ENCODE data around the gene PTPRK.
"Not testable (repeated sequence)": the region's sequence is repeated elsewhere in the genome, so short reads cannot be mapped to it uniquely, and the experiment has no call there.

The PTPRK gene

GRCh38 chr6:128437685-128438084, 82.7 kb downstream of the PTPRK start:
- no peak for FAIRE-seq

GRCh38 chr6:128434752-128435151, 85.6 kb downstream of the PTPRK start:
- not testable (repeated sequence) for FAIRE-seq

GRCh38 chr6:128432394-128432793, 88.0 kb downstream of the PTPRK start:
- FAIRE-seq: no peak

GRCh38 chr6:128427139-128427538, 93.3 kb downstream of the PTPRK start:
- no peak for FAIRE-seq

- FAIRE-seq: no peak
These were observed 94.5 kb downstream of the PTPRK start for GRCh38 chr6:128425856-128426255.

- FAIRE-seq: no peak
These were observed 97.5 kb downstream of the PTPRK start for GRCh38 chr6:128422871-128423270.

GRCh38 chr6:128422200-128422599, 98.2 kb downstream of the PTPRK start:
- no peak for FAIRE-seq

- FAIRE-seq: no peak
These were observed 98.6 kb downstream of the PTPRK start for GRCh38 chr6:128421788-128422187.

GRCh38 chr6:128417698-128418097, 102.7 kb downstream of the PTPRK start:
- FAIRE-seq: no peak

- no peak for FAIRE-seq
These were observed 105.0 kb downstream of the PTPRK start for GRCh38 chr6:128415387-128415786.

- FAIRE-seq: no peak
These were observed 105.5 kb downstream of the PTPRK start for GRCh38 chr6:128414943-128415342.

- no peak for FAIRE-seq
These were observed 107.1 kb downstream of the PTPRK start for GRCh38 chr6:128413291-128413690.

- FAIRE-seq: no peak
These were observed 107.7 kb downstream of the PTPRK start for GRCh38 chr6:128412680-128413079.

- FAIRE-seq: no peak
These were observed 109.8 kb downstream of the PTPRK start for GRCh38 chr6:128410584-128410983.

- no peak for FAIRE-seq
These were observed 111.4 kb downstream of the PTPRK start for GRCh38 chr6:128409003-128409402.

- FAIRE-seq: no peak
These were observed 113.9 kb downstream of the PTPRK start for GRCh38 chr6:128406453-128406852.

GRCh38 chr6:128403618-128404444, 116.6 kb downstream of the PTPRK start:
- no peak for FAIRE-seq

GRCh38 chr6:128400875-128401274, 119.5 kb downstream of the PTPRK start:
- FAIRE-seq: no peak

GRCh38 chr6:128397996-128398395, 122.4 kb downstream of the PTPRK start:
- FAIRE-seq: no peak

GRCh38 chr6:128395596-128395995, 124.8 kb downstream of the PTPRK start:
- no peak for FAIRE-seq

GRCh38 chr6:128395188-128395587, 125.2 kb downstream of the PTPRK start:
- FAIRE-seq: no peak

GRCh38 chr6:128394167-128394566, 126.2 kb downstream of the PTPRK start:
- no peak for FAIRE-seq

GRCh38 chr6:128389820-128390534, 130.4 kb downstream of the PTPRK start:
- no peak for FAIRE-seq

GRCh38 chr6:128388380-128388779, 132.0 kb downstream of the PTPRK start:
- FAIRE-seq: no peak

Data from G401.6 (cell line).